ENCODE data around the gene ZBTB16. TPM values are rescaled to one million over a fixed set of nuclear protein-coding genes. Genes with fewer than 3 reads are reported as not detected.

Gene ZBTB16
- 160 TPM for total RNA-seq

GRCh38 chr11:114059278-114059983, at the start of gene ZBTB16:
ZBTB16 (plus strand) TSS chr11:114059711; CDS start chr11:114063301, 3,590 bp downstream.
- DNase-seq (ENCODE audit: low spot score) (peak; percentile 89), ATAC-seq (peak; percentile 56)

- ATAC-seq (no peak), DNase-seq (ENCODE audit: low spot score) (no peak)
Measured at GRCh38 chr11:114010931-114011330, 48.6 kb upstream of the ZBTB16 start.

GRCh38 chr11:114011443-114011842, 48.1 kb upstream of the ZBTB16 start:
- DNase-seq (ENCODE audit: low spot score) = no peak
- ATAC-seq = no peak

DNA sequence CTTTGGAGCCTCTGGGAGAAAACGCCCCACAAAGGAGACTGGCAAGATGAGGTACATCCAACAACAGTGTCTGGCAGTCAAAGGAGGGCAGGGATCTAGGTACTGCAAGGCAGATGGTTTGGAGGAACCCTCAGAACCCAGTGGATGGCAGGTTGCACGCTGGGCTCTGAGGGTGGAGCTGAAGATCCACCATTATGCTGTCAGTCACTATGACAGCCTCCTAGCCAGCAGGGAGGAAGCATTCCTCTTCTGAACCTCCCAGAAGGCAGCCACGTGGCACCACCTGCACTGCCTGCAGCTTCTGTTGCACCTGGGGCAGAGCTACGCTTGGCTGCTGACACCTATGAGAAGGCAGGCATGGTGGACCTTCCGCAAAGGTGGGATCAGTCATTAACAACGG, 44.4 kb upstream of the ZBTB16 start:
- DNase-seq (ENCODE audit: low spot score) (no peak), ATAC-seq (no peak)

DNA sequence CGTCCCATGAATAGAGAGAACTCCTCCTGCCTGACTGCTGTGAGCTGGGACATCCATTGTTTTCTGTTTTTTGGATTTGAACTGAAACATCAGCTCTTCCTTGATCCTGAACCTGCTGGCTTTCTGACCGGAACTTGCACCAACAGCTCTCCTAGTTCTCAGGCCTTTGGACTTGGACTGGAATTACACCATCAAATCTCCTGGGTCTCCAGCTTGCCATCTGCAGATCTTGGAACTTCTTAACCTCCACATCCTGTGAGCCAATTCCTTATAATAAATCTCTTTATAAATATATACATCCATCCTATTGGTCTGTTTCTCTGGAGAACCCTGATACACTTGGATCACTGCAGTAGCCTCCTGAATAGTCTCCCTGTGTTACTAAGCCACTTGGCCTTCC, 42.5 kb upstream of the ZBTB16 start:
- DNase-seq (ENCODE audit: low spot score) (no peak), ATAC-seq (no peak)

DNA sequence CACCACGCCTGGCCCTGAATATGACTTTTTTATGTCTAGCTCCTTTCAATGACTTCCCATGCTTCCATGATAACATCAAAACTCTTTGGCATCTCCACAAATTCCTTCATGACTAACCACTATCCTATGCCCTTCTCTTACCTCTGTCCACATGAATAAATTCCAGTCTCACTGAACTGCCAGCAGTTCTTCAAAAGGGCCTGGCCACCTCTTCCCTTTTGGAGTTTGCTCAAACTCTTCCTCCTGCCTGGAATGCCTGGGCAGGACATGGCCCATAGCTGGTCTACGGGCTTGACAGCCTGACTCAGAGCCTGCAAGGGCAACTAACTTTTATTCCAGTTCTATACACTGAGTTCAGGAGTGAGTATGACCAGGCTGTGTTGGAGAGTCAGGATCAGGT, 41.8 kb upstream of the ZBTB16 start:
- no peak for ATAC-seq
- no peak for DNase-seq (ENCODE audit: low spot score)

DNA sequence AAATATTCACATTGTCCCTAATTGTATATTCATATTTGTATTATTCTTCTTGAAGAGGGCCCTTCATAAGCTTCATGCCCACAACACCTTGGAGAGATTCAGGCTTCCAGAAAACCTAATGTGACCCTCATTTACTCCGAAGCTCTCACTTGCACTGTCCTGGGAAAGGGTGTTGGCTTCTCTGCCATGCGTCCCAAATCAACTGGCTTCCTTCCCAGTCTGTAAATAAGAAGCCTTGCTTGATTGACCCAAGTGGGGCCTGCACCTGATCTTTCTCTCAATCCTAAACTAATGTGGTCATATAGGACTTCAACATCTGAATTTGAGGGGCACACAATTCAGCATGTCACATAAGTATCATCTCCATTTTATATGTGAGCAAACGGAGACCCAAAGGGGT, 40.5 kb upstream of the ZBTB16 start:
- ATAC-seq = peak; percentile 81

DNA sequence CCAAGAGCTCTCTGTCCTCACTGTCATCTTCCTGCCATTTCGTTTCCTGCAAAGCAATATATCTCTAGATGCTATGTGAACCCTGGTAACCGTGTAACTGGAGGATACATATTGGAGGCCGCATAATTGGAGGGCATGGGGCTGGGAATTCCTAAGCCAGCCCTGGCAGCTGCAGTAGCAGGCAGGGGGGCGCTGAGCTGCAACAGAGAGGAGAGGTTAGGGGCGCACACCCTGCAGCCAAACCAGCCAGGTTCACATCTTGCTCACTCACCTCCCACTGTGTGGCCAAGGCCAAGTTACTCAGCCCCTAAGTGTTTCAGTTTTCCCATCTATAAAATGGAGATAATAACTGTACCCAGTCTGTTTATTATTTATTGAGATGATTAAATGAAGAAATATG, 39.9 kb upstream of the ZBTB16 start:
- ATAC-seq (no peak), DNase-seq (ENCODE audit: low spot score) (no peak)

More for the DNA sequence above, 40.5 kb upstream of the ZBTB16 start:
- DNase-seq (ENCODE audit: low spot score) = no peak

- peak; percentile 66 for ATAC-seq
Measured at GRCh38 chr11:114025329-114025907, 34.1 kb upstream of the ZBTB16 start.

GRCh38 chr11:114026355-114026754, 33.2 kb upstream of the ZBTB16 start:
- ATAC-seq (no peak), DNase-seq (ENCODE audit: low spot score) (no peak)

More at GRCh38 chr11:114025329-114025907, 34.1 kb upstream of the ZBTB16 start:
- no peak for DNase-seq (ENCODE audit: low spot score)

DNA sequence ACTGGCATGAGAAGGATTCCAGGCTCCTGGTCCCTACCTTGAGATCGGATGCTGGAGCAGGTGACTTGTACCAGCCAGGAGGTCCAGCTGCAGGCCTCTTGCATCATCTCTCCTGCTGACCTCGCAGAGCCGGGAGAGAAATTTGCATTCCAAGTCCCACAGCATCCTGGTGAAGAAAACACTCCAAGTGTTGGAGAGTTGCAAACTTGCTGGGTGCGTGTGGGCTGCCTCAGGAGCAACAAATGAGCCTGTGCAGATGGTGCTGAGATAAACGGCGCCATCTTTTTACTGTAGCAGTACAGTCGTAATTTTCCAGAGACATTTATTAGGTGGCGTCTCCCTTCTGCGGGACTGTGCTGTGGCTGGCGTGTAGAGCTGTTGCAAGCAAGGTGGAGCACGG, 32.1 kb upstream of the ZBTB16 start:
- ATAC-seq (no peak), DNase-seq (ENCODE audit: low spot score) (no peak)

GRCh38 chr11:114027926-114028325, 31.6 kb upstream of the ZBTB16 start:
- peak; percentile 40 for ATAC-seq

GRCh38 chr11:114031246-114031966, 28.1 kb upstream of the ZBTB16 start:
- DNase-seq (ENCODE audit: low spot score) (no peak), ATAC-seq (no peak)

More at GRCh38 chr11:114027926-114028325, 31.6 kb upstream of the ZBTB16 start:
- no peak for DNase-seq (ENCODE audit: low spot score)

- ATAC-seq = peak; percentile 19
- no peak for DNase-seq (ENCODE audit: low spot score)
Measured at GRCh38 chr11:114031967-114032320, 27.6 kb upstream of the ZBTB16 start.

DNA sequence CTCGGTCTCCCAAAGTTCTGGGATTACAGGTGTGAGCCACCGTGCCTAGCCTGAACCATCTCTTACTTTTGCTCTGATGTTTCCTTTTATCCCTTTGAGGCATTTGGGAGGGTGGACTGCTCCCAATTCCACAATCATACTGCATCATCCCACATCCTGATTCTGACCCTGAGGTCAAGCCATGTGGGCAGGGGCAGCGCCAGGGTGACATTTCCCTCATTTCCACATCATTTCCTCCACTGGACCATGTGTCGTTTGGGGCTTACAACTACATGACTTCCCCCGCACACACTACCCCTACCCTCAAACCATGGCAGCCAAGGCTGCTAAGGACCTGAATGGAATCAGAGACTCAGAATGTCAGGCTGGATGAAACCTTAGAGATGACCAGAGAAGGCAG, 26.4 kb upstream of the ZBTB16 start:
- ATAC-seq (no peak), DNase-seq (ENCODE audit: low spot score) (no peak)

- ATAC-seq = no peak
Measured at GRCh38 chr11:114033572-114033971, 25.9 kb upstream of the ZBTB16 start.

GRCh38 chr11:114034956-114035355, 24.6 kb upstream of the ZBTB16 start:
- DNase-seq (ENCODE audit: low spot score) = no peak
- ATAC-seq = no peak

More at GRCh38 chr11:114033572-114033971, 25.9 kb upstream of the ZBTB16 start:
- no peak for DNase-seq (ENCODE audit: low spot score)

DNA sequence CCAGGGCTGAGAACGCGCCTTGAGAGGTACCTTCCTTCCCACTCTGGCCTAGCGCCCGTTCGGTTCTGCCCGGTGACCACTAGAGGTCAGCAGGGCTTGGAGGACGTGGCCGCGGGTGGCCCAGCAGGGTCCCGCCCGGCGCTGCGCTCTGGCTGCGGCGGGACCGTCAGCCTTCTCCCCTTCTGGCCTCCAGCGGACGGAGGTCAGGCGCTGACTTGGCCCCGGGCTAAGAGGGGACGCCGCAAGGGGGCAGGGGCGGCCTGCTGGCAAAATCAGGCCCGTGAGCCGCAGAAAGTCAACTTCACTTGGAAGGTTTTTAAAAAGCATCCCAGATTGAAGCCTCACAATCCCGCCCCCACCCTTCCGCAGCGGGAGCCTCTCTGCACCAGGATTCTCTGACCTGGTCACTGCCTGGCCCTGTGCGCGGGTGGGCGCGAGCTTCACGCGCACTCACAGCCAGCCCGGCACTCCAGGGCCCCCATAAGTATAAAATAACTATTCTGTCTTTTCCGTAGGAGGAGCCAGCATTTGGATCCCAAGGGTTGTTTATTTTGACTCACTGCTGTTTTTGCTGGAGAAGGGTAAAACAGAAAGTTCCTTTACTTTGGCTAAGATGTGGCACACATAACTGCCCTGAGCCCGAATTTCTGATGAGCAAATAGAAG, 23.2 kb upstream of the ZBTB16 start:
- DNase-seq (ENCODE audit: low spot score) (peak; percentile 90), ATAC-seq (peak; percentile 96)

DNA sequence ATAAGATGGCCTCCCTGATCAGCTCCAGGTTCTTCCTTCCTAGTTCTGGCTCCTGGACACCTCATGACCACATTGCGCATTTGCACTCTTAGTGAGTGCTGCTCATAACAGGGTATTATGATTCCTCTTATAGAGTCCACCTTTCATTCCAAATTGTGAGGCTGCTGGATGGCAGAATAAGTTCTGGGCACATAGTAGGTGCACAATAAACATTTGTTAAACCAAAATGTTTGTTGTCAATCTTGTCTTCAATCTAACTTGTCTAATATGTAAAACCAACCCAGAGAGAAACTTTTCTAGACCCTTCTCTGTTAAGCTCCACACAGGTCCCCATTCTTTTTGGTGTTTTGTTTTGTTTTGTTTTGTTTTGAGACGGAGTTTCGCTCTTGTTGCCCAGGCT, 22.6 kb upstream of the ZBTB16 start:
- ATAC-seq = no peak

GRCh38 chr11:114039551-114039950, 20.0 kb upstream of the ZBTB16 start:
- no peak for ATAC-seq
- DNase-seq (ENCODE audit: low spot score) = no peak

More for the DNA sequence above, 22.6 kb upstream of the ZBTB16 start:
- DNase-seq (ENCODE audit: low spot score) = no peak

GRCh38 chr11:114040706-114041211, 18.8 kb upstream of the ZBTB16 start:
- ATAC-seq = peak; percentile 3
- DNase-seq (ENCODE audit: low spot score) = no peak
